HepG2 (cell line): ENCODE measurements around the gene BCKDHB. TPM values are rescaled to one million over a fixed set of nuclear protein-coding genes. Genes with fewer than 3 reads are reported as not detected.
A peak's percentile ranks its signal among the peaks of the same experiment; 100 is the strongest.

ENCODE experiments used
- ATF6 ChIP-seq: sonication (generic); formaldehyde crosslinking; conservative IDR thresholded peaks from 2 replicates; pipeline ENCODE4 v1.4.0; 2020; ENCODE audit warnings: missing genetic modification reagents
- CENPT ChIP-seq: sonication (generic); formaldehyde crosslinking; IDR thresholded peaks from 2 replicates; pipeline ENCODE4 v1.8.0; 2022; ENCODE audit warnings: low read depth, mild to moderate bottlenecking, moderate library complexity, missing genetic modification reagents
- ETV6 ChIP-seq: sonication (generic); formaldehyde crosslinking; conservative IDR thresholded peaks from 2 replicates; pipeline ENCODE4 v1.4.0; 2020; ENCODE audit warnings: missing genetic modification reagents
- FOXJ3 ChIP-seq: sonication (generic); formaldehyde crosslinking; IDR thresholded peaks from 2 replicates; pipeline ENCODE4 v1.4.0; 2020; ENCODE audit warnings: missing genetic modification reagents, mild to moderate bottlenecking, borderline replicate concordance
- HOXA3 ChIP-seq: sonication (generic); formaldehyde crosslinking; IDR thresholded peaks from 2 replicates; pipeline ENCODE4 v1.5.0; 2020; ENCODE audit warnings: missing genetic modification reagents
- LRRFIP1 ChIP-seq: sonication (generic); formaldehyde crosslinking; conservative IDR thresholded peaks from 2 replicates; pipeline ENCODE4 v1.4.0; 2020; ENCODE audit warnings: missing genetic modification reagents
- MBD4 ChIP-seq: IDR thresholded peaks from 2 replicates; pipeline ENCODE4 v1.6.1; 2012; ENCODE audit warnings: low read length, inconsistent platforms, borderline replicate concordance
- MTA1 ChIP-seq: sonication (generic); formaldehyde crosslinking; IDR thresholded peaks from 2 replicates; pipeline ENCODE4 v1.4.0; 2020; ENCODE audit warnings: missing genetic modification reagents, mild to moderate bottlenecking, borderline replicate concordance
- NBN ChIP-seq: fragments of 450-650 bp; conservative IDR thresholded peaks from 2 replicates; pipeline ENCODE4 v1.6.1; 2017
- PLSCR1 ChIP-seq: sonication (generic); formaldehyde crosslinking; IDR thresholded peaks from 2 replicates; pipeline ENCODE4 v1.5.0; 2020; ENCODE audit warnings: missing genetic modification reagents, mild to moderate bottlenecking, borderline replicate concordance
- RCOR2 ChIP-seq: IDR thresholded peaks from 2 replicates; pipeline ENCODE4 v1.6.1; 2016; ENCODE audit warnings: missing biosample characterization, missing genetic modification reagents
- TEAD2 ChIP-seq: sonication (generic); formaldehyde crosslinking; IDR thresholded peaks from 2 replicates; pipeline ENCODE4 v1.9.0; 2021; ENCODE audit warnings: missing genetic modification reagents
- ZBED4 ChIP-seq: sonication (generic); formaldehyde crosslinking; IDR thresholded peaks from 2 replicates; pipeline ENCODE4 v1.4.0; 2020; ENCODE audit warnings: missing genetic modification reagents, borderline replicate concordance
- ZBTB1 ChIP-seq: sonication (generic); formaldehyde crosslinking; IDR thresholded peaks from 2 replicates; pipeline ENCODE4 v1.4.0; 2020; ENCODE audit warnings: missing genetic modification reagents, borderline replicate concordance
- ZKSCAN1 ChIP-seq: fragments of 150-350 bp; IDR thresholded peaks from 2 replicates; pipeline ENCODE4 v1.6.1; 2014; ENCODE audit warnings: low read length
- ZNF232 ChIP-seq: sonication (generic); formaldehyde crosslinking; IDR thresholded peaks from 2 replicates; pipeline ENCODE4 v1.4.0; 2020; ENCODE audit warnings: missing genetic modification reagents, borderline replicate concordance
- ZNF781 ChIP-seq: sonication (generic); formaldehyde crosslinking; IDR thresholded peaks from 2 replicates; pipeline ENCODE4 v1.5.1; 2020; ENCODE audit warnings: borderline replicate concordance, mild to moderate bottlenecking, missing genetic modification reagents; ENCODE audit errors: not compliant biosample characterization
- ZSCAN5A ChIP-seq: sonication (generic); formaldehyde crosslinking; IDR thresholded peaks from 2 replicates; pipeline ENCODE4 v1.8.0; 2022; ENCODE audit warnings: mild to moderate bottlenecking, missing genetic modification reagents, borderline replicate concordance
- polyA plus RNA-seq, 8 experiments: library from polyadenylated mRNA; depleted of rRNA in 3 of 8; stranded (reverse) in 7 of 8; unstranded in 1 of 8; fragments of >200 nt; fragmentation: Illumina TruSeq in 4 of 8; extraction: Trizol in 4 of 8; gene quantifications; 2 replicates each; pipeline versions ENCODE4 v1.2.1 to v1.2.3, GENCODE V29; 2011 to 2016; ENCODE audit warnings: low read depth in 4 of 8, missing spikeins in 1 of 8, mixed read lengths in 1 of 8; ENCODE audit not compliant: insufficient read depth in 1 of 8
- total RNA-seq, 5 experiments: library from RNA; depleted of rRNA; stranded (reverse); fragments of >200 nt; fragmentation: Illumina TruSeq; extraction: Trizol; gene quantifications; 2 replicates each; pipeline ENCODE4 v1.2.3, GENCODE V29; 2016; ENCODE audit warnings: low read depth in 1 of 5

BCKDHB gene
- total and polyA plus RNA-seq, 2 of the 13 experiments (the other 11 are each of a cell fraction or from before 2014, with no cell fraction given) = 10.8 to 13.6 TPM

GRCh38 chr6:80106418-80107235, at the start of gene BCKDHB (continued):
- TF ChIP-seq LRRFIP1 (no peak), CENPT (no peak), ETV6 (CRISPR knock-in tag) (no peak), FOXJ3 (no peak), TEAD2 (CRISPR knock-in tag) (no peak), MBD4 (no peak), PLSCR1 (CRISPR knock-in tag) (no peak), MTA1 (peak; percentile 48; the same call in 1 of the 2 replicates), RCOR2 (CRISPR knock-in tag) (no peak), ZNF781 (peak; percentile 70), ZBED4 (CRISPR knock-in tag) (no peak), HOXA3 (CRISPR knock-in tag) (peak; percentile 76), ZBTB1 (CRISPR knock-in tag) (no peak), NBN (no peak), ATF6 (CRISPR knock-in tag) (no peak), ZKSCAN1 (no peak), ZSCAN5A (CRISPR knock-in tag) (peak; percentile 52; the same call in 1 of the 2 replicates), ZNF232 (CRISPR knock-in tag) (no peak)
